GM18951 (cell line): ENCODE results near the gene HEMGN.

Experiments
- POLR2A ChIP-seq: IDR thresholded peaks from 4 replicates; pipeline ENCODE4 v1.6.1; 2011; ENCODE audit warnings: mild to moderate bottlenecking; ENCODE audit not compliant: insufficient read length, insufficient read depth; ENCODE audit errors: extremely low read depth
- in situ Hi-C: fragments of 300-500 bp; cut with MboI; formaldehyde crosslinking; loops from one replicate; pipeline ENCODE4 v1.12.0; 2022; ENCODE audit warnings: low sequenced_read_pairs, mixed read lengths, inconsistent platforms; ENCODE audit not compliant: unreplicated experiment

Gene HEMGN

DNA sequence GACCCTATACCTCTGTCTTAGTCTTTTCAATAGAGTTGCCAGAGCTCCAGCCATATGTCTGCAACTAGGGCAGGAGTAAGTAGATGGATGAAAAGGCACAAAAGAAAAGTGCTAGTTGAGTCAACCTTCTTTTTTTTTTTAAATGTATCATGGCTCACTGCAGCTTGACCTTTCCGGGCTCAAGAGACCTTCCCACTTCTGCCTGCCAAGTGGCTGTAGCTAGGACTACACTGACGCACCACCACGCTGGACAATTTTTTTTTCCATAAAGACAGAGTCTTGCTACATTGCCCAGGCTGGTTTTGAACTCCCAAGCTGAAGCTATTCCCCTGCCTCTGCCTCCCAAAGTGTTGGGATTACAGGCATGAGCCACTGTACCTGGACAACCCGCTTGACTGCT is 57.6 kb downstream of the HEMGN start:
- no peak for TF ChIP-seq POLR2A
- in situ Hi-C loops, result no loop called here
